GM12891 (cell line): Measurements from ENCODE around the gene IMPG1.

Experiments used
- PAX5 ChIP-seq: IDR thresholded peaks from 2 replicates; pipeline ENCODE4 v1.6.1; 2011; ENCODE audit warnings: low read length, moderate library complexity, mild to moderate bottlenecking; ENCODE audit not compliant: insufficient read depth, severe bottlenecking
- POLR2A ChIP-seq: IDR thresholded peaks from 2 replicates; pipeline ENCODE4 v1.6.1; 2011; ENCODE audit warnings: low read depth, low read length, control low read depth
- POLR2AphosphoS5 ChIP-seq: IDR thresholded peaks from 2 replicates; pipeline ENCODE4 v1.6.1; 2011; ENCODE audit warnings: low read depth, low read length, control low read depth
- POU2F2 ChIP-seq: IDR thresholded peaks from 2 replicates; pipeline ENCODE4 v1.6.1; 2011; ENCODE audit warnings: low read depth, mild to moderate bottlenecking, control low read depth, low read length, moderate library complexity
- SPI1 ChIP-seq: IDR thresholded peaks from 2 replicates; pipeline ENCODE4 v1.6.1; 2011; ENCODE audit warnings: low read depth, low read length, control low read depth
- TAF1 ChIP-seq: IDR thresholded peaks from 2 replicates; pipeline ENCODE4 v1.6.1; 2011; ENCODE audit warnings: low read depth, low read length, control low read depth

DNA sequence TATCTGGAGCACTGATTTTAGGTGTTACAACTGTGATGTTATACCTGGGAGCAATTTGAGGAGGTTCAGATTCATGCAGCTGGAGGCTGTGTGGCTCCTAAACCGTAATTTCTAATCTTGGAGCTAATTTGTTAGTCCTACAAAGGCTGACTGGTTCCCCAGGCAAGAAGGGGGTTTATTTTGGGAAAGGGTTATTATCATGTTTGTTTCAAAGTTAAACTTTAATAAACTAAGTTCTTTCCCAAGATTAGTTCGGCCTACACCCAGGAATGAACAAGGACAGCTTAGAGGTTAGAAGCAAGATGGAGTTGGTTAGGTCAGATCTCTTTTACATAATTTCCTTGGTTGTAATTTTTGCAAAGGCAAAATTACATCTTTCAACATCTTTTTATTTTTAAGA is 187.6 kb downstream of the IMPG1 start:
- TF ChIP-seq PAX5 (no peak), TAF1 (no peak), SPI1 (no peak), POLR2AphosphoS5 (no peak), POLR2A (no peak), POU2F2 (no peak)
